Kidney epithelial cell (primary cell): ENCODE measurements around the gene TMEM9. TPM values are rescaled to one million over a fixed set of nuclear protein-coding genes. Genes with fewer than 3 reads are reported as not detected.

Experiments
- DNase-seq: peaks from one replicate; pipeline ENCODE4 v3.0.0-alpha.2; 2010; ENCODE audit warnings: low read depth
- H3K27me3 ChIP-seq: 2 replicates; pipeline ENCODE4 v1.6.0; 2011; ENCODE audit warnings: low read length; ENCODE audit not compliant: control insufficient read depth, insufficient read depth
- H3K36me3 ChIP-seq: 2 replicates; pipeline ENCODE4 v1.5.1; 2011; ENCODE audit warnings: low read length; ENCODE audit not compliant: control insufficient read depth, insufficient read depth
- H3K4me3 ChIP-seq: 2 replicates; pipeline ENCODE4 v1.5.1; 2011; ENCODE audit warnings: low read depth, mild to moderate bottlenecking, control low read depth, low read length
- total RNA-seq: library from RNA; depleted of rRNA; stranded (reverse); fragments of >200 nt; gene quantifications from 2 replicates; pipeline ENCODE4 v1.2.3, GENCODE V29; 2015
- TF ChIP-seq, protein P1 (sequence below): IDR thresholded peaks from 2 replicates; pipeline ENCODE4 v1.5.1; 2011; ENCODE audit warnings: mild to moderate bottlenecking, moderate library complexity, low read length, control low read depth, inconsistent platforms; ENCODE audit not compliant: insufficient read depth, poor library complexity, severe bottlenecking

Gene TMEM9
- 103 and 120 TPM in 2 replicates for total RNA-seq

DNA sequence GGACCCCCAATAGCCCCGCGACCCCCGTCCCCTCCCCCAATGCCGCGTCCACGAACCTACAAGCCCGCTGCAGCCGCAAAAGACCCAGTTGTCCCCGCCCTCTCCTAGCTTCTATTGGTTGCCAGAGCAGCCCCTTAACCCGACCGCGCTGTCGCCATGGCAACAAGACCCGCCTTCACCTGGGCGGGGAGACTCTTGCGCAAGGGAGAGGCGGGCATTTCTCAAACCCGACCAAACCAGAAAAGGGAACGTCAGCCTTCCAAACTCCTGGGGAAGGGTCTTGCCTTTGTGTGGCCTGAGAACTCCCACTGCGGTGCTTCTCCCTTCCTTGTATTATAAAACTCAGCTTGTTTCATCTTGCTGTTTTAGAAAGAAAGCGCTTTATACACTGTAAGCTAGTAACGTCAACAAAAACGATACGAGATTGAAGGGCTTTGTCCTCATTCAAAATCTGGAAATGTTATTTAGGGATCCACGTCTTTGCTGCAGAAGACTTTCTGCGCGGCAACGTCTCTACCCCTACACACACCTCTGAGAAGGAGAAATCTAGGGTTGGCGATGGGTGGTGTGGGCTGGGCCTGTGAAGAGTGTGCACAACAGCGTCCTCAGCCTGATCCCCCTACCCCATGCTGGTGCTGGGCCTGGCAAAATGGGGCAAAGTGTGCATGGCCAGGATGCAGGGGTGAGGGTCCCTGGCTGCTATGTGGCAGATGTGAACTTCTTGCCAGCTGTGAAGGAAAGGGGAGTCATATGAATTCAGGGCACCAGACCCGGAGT, at the start of gene TMEM9:
Gene TMEM9, minus strand, starts transcription at position 86 of the 777 bp plus-strand sequence. CDS start 551 bp downstream, outside the sequence.
- DNase-seq = peak; percentile 65
- TF ChIP-seq, protein P1, sequence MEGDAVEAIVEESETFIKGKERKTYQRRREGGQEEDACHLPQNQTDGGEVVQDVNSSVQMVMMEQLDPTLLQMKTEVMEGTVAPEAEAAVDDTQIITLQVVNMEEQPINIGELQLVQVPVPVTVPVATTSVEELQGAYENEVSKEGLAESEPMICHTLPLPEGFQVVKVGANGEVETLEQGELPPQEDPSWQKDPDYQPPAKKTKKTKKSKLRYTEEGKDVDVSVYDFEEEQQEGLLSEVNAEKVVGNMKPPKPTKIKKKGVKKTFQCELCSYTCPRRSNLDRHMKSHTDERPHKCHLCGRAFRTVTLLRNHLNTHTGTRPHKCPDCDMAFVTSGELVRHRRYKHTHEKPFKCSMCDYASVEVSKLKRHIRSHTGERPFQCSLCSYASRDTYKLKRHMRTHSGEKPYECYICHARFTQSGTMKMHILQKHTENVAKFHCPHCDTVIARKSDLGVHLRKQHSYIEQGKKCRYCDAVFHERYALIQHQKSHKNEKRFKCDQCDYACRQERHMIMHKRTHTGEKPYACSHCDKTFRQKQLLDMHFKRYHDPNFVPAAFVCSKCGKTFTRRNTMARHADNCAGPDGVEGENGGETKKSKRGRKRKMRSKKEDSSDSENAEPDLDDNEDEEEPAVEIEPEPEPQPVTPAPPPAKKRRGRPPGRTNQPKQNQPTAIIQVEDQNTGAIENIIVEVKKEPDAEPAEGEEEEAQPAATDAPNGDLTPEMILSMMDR = no peak

DNA sequence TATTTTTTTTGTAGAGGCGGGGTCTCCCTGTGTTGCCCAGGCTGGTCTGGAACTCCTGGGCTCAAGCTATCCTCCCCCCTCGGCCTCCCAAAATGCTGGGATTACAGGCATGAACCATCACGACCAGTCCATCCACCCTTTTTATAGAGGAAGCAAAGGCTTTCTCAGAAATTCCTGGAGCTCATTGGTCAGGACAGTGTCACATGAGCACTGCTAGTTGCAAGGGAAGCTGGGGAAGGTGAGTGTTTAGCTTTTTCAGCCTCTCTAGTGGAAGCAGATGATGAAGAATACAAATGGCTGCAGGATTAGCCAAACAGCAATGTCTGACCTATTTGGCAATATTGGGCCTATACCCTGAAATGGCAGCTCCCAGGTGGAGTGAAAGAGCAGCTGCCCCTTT, 44.3 kb upstream of the TMEM9 start:
- Histone ChIP-seq H3K27me3 (no peaks in the 10 kb centered on the region), H3K4me3 (no peak overlapping the region), H3K36me3 (no peaks in the 10 kb centered on the region)
- no peak for DNase-seq
- TF ChIP-seq, protein P1 = no peak

More for the DNA sequence above, at the start of gene TMEM9:
- peak within 1 kb of the TSS; percentile 87 for H3K4me3 ChIP-seq
- H3K36me3 ChIP-seq = no peaks in the 10 kb centered on the region
- H3K27me3 ChIP-seq = no peaks in the 10 kb centered on the region

DNA sequence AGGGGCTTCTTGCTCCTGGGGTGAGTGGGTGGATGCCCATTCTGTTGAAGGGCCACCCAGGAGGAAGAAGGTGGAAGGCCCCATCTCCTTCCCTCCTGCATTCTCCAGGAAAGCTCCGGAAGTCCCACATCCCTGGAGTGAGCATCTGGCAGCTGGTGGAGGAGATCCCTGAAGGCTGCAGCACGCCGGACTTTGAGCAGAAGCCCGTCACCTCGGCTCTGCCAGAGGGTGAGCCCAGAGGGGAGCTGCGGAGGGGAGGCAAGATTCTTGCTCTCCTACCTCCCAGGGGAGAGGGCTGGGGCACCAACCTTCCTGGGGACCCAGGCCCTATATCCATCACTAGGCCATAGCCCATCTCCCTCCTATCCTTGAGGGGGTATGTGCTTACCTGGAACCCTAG, 39.8 kb upstream of the TMEM9 start:
- Histone ChIP-seq H3K27me3 (no peaks in the 10 kb centered on the region), H3K4me3 (no peak overlapping the region), H3K36me3 (no peaks in the 10 kb centered on the region)
- TF ChIP-seq, protein P1 = no peak
- no peak for DNase-seq

DNA sequence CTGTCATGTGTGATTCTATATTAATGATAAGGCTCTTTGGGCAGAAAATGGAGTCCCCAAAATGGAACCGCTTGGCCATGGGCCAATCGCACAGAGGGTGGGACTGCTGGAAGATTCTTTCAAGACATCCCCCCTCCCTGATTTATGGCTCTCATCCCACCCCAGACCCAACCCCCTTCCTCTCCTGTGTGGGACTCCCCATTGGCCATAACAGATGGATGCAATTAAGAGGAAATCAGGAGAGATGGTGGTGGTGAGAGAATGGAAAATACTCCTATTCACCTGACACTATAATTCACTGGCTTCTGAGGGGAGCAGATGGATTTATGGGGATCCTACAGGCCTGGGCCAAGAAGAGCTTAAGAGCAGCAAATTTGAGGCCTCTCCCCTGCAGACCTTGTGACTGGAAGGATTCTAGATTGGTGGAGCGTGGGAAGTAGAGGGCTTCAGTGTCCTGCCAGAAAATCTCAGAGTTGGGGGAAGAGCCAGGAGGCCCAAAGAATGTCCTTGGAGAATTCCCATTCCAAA, 38.1 kb upstream of the TMEM9 start:
- no peak for DNase-seq
- Histone ChIP-seq H3K4me3 (no peak overlapping the region), H3K27me3 (no peaks in the 10 kb centered on the region), H3K36me3 (no peaks in the 10 kb centered on the region)
- TF ChIP-seq, protein P1 = no peak

DNA sequence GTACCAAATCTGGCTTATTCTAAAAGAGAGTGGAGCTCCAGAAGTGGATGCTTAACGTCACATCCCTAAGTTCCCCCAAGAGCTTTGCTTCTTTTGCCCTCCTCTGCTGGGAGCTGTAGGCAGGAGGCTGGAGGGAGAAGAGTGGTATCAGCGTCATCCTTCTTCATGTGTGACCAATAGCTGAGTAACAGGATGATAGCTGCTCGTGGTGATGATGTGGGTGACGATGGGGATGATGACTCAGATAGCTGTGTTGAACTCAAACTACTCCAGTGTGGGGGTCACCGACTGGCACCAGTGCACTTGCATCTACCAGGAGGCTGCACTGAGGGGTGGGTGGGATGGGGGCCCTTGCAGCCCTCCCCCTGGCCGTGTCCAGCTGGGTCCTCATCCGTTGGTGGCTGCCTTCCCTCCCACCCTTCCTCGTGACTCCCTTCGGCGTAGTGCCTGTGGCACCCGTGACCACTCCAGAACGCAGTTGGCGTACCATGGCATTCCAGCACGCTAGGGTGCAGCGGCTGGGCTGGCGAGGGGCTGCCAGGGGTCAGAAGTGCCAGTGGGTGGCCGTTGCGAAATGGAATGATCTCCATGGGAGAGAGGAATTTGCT, 37.5 kb upstream of the TMEM9 start:
- peak; percentile 84 for DNase-seq
- Histone ChIP-seq H3K4me3 (no peak overlapping the region), H3K27me3 (no peaks in the 10 kb centered on the region), H3K36me3 (no peaks in the 10 kb centered on the region)
- TF ChIP-seq, protein P1 = no peak
